Jurkat, Clone E6-1 (cell line): ENCODE data around the gene NOX5.

ENCODE experiments used
- DNase-seq: peaks from one replicate; pipeline ENCODE4 v3.0.0-alpha.2; 2011; ENCODE audit warnings: low read depth, low spot score
- H3K4me3 ChIP-seq: 2 replicates; pipeline ENCODE4 v1.5.1; 2011; ENCODE audit warnings: mild to moderate bottlenecking, low read length, control low read depth, moderate library complexity

Gene NOX5

GRCh38 chr15:69069996-69070395 lies 55.5 kb downstream of the NOX5 start:
- no peak for DNase-seq
- no peak overlapping the region for H3K4me3 ChIP-seq

GRCh38 chr15:69070396-69070795 lies 55.9 kb downstream of the NOX5 start:
- H3K4me3 ChIP-seq, result no peak overlapping the region
- DNase-seq, result no peak

- H3K4me3 ChIP-seq, result no peak overlapping the region
- DNase-seq, result no peak
Observed at GRCh38 chr15:69071260-69071659, 56.8 kb downstream of the NOX5 start.

GRCh38 chr15:69072906-69073305 lies 58.4 kb downstream of the NOX5 start:
- no peak for DNase-seq

GRCh38 chr15:69074001-69074842 lies 59.7 kb downstream of the NOX5 start:
- DNase-seq, result no peak
- no peak overlapping the region for H3K4me3 ChIP-seq

More at GRCh38 chr15:69072906-69073305, 58.4 kb downstream of the NOX5 start:
- H3K4me3 ChIP-seq, result no peak overlapping the region

GRCh38 chr15:69074843-69075224 lies 60.3 kb downstream of the NOX5 start:
- H3K4me3 ChIP-seq, result no peak overlapping the region
- DNase-seq, result no peak

GRCh38 chr15:69075440-69075839 lies 60.9 kb downstream of the NOX5 start:
- H3K4me3 ChIP-seq, result no peak overlapping the region
- DNase-seq, result no peak

GRCh38 chr15:69076756-69077155 lies 62.3 kb downstream of the NOX5 start:
- DNase-seq, result no peak
- H3K4me3 ChIP-seq, result no peak overlapping the region

GRCh38 chr15:69078638-69079037 lies 64.1 kb downstream of the NOX5 start:
- H3K4me3 ChIP-seq, result no peak overlapping the region

GRCh38 chr15:69080295-69081248 lies 66.1 kb downstream of the NOX5 start:
- H3K4me3 ChIP-seq, result no peak overlapping the region
- no peak for DNase-seq

More at GRCh38 chr15:69078638-69079037, 64.1 kb downstream of the NOX5 start:
- no peak for DNase-seq

- no peak overlapping the region for H3K4me3 ChIP-seq
- DNase-seq, result no peak
Observed at GRCh38 chr15:69081310-69082004, 67.0 kb downstream of the NOX5 start.

- H3K4me3 ChIP-seq, result no peak overlapping the region
- DNase-seq, result no peak
Observed at GRCh38 chr15:69082021-69082502, 67.6 kb downstream of the NOX5 start.

GRCh38 chr15:69082554-69082953 lies 68.1 kb downstream of the NOX5 start:
- no peak overlapping the region for H3K4me3 ChIP-seq
- no peak for DNase-seq

- DNase-seq, result no peak
- H3K4me3 ChIP-seq, result no peak overlapping the region
Observed at GRCh38 chr15:69084404-69085030, 70.0 kb downstream of the NOX5 start.

GRCh38 chr15:69085325-69086081 lies 71.0 kb downstream of the NOX5 start:
- no peak for DNase-seq
- no peak overlapping the region for H3K4me3 ChIP-seq

GRCh38 chr15:69086427-69087204 lies 72.1 kb downstream of the NOX5 start:
- H3K4me3 ChIP-seq, result no peak overlapping the region
- DNase-seq, result no peak

- no peak overlapping the region for H3K4me3 ChIP-seq
- DNase-seq, result no peak
Observed at GRCh38 chr15:69087366-69087976, 73.0 kb downstream of the NOX5 start.
